ENCODE results near the gene VAMP2.

Gene VAMP2

GRCh38 chr17:8121407-8121680, 41.4 kb downstream of the VAMP2 start:
- DNase-seq = no peak

- DNase-seq = no peak
Measured at GRCh38 chr17:8120520-8121406, 42.0 kb downstream of the VAMP2 start.

GRCh38 chr17:8119581-8120519, 42.9 kb downstream of the VAMP2 start:
- no peak for DNase-seq

GRCh38 chr17:8118769-8119580, 43.8 kb downstream of the VAMP2 start:
- peak; percentile 78 for DNase-seq

- no peak for DNase-seq
Measured at GRCh38 chr17:8117980-8118768, 44.6 kb downstream of the VAMP2 start, which contains the start of gene ALOXE3. TSS of gene ALOXE3 (minus strand) at chr17:8118514. CDS start at chr17:8117990, 524 bp downstream.

- no peak for DNase-seq
Measured at GRCh38 chr17:8117367-8117979, 45.3 kb downstream of the VAMP2 start.

GRCh38 chr17:8116776-8117175, 46.0 kb downstream of the VAMP2 start:
- no peak for DNase-seq

GRCh38 chr17:8110907-8111306, 51.8 kb downstream of the VAMP2 start:
- no peak for DNase-seq

- no peak for DNase-seq
Measured at GRCh38 chr17:8110456-8110804, 52.3 kb downstream of the VAMP2 start.

- DNase-seq = no peak
Measured at GRCh38 chr17:8109661-8110455, 52.9 kb downstream of the VAMP2 start.

Measured in amniotic stem cell (primary cell).